HCEC 1CT (cell line): ENCODE data around the gene STK32B.
"Not testable (repeated sequence)": the region's sequence is repeated elsewhere in the genome, so short reads cannot be mapped to it uniquely, and the experiment has no call there.

Source experiments
- DNase-seq: peaks from one replicate; pipeline ENCODE4 v3.0.0-alpha.2; 2017

The STK32B gene

DNA sequence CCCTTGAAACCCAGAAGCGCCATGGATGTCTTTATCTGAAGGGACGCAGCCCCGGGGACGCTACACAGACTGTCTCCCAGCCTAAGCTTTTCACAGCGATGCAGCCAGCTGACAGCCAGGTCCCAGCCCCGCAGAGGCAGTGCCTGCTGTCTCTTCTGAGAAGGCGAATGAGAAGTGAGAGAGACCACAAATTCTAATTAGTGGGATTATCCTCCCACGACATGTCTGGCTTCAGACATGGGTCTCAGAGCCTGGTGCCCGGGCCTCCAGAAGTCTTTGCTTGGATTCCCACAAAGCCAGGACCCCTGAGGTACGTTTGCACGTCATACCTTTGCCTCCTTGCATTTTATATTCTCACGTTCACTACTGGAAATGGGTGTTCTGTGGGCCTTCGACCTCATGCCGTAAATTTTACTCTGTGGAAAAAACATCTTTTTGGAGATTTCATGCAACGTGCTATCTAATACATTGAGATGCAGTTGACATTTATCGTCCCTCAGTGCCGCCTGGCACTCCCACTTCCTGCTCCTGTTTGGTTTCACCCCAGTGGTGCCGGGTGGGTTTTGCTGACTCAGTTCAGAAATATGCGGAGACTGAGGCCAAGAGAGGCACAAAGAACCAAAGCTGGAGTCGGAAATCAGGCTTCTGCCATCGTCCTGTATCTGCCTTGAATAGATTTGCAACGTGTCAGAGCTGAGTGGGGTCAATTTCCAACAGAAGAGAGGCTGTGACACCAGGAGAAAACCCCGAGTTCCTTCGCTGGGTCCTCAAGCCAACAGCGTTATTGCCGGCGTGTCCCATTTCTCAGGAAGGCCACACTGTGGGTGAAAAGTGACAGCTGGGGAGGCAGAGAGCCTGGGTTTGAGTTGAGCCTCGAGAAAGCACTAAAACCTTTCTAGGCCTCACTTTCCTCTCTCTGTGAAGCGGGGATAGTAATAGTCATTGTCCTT, 114.4 kb downstream of the STK32B start:
- no peak for DNase-seq

DNA sequence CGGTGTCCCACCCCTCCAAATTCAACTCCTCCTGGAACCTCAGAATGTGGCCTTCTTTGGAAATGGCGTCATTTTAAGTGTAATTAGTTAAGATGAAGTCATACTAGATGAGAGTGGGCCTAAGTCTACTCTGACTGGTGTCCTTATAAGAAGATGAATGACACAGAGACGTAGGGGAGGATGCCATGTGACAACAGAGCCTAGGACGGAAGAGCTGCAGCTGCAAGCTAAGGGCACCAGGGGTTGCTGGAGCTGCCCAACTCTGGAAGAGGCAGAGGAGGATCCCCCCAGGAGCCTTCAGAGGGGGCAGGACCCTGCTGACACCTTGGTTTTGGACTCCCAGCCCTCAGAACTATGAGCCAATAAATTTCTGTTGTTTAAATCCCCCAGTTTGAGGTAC, 115.1 kb downstream of the STK32B start:
- DNase-seq, result no peak

DNA sequence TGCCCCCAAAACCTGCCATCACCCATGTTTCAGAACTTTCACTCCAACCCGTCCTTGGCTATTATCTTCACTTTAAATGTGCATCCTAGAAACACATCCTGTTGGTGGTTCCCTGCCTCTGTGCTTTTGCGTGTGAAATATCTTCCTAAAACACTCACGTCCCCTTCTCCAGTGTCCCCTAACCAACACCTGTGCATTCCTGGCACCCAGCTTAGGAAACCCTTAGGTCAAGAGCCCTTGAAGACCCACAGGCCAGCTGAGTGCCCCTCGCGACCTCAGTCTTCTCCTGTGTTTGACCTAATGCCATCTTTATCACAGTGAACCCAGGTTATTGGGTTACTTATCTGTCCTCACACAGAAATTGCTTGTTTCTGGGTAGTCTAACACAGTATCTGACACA, 117.6 kb downstream of the STK32B start:
- no peak for DNase-seq

DNA sequence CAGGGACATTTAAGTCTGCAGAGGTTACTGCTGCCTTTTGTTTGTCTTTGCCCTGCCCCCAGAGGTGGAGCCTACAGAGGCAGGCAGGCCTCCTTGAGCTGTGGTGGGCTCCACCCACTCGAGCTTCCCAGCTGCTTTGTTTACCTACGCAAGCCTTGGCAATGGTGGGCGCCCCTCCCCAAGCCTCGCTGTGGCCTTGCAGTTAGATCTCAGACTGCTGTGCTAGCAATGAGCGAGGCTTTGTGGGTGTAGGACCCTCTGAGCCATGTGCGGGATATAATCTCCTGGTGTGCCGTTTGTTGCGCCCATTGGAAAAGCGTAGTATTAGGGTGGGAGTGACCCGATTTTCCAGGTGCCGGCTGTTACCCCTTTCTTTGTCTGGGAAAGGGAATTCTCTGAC, 124.6 kb downstream of the STK32B start:
- not testable (repeated sequence) for DNase-seq

DNA sequence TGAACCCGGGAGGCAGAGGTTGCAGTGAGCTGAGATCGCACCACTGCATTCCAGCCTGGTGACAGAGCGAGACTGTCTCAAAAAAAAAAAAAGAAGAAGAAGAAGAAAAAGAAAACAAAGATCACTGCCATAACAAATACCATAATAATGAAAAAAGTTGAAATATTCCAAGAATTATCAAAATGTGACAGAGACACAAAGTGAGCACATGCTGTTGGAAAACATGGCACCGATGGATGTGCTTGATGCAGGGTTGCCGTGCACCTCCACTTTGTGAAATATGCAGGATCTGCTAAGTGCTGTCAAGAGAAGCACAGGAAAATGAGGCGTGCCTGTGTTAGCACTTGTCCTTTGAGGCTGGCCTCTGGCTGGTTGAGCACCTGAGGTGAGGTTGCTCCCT, 133.3 kb downstream of the STK32B start:
- DNase-seq, result no peak

DNA sequence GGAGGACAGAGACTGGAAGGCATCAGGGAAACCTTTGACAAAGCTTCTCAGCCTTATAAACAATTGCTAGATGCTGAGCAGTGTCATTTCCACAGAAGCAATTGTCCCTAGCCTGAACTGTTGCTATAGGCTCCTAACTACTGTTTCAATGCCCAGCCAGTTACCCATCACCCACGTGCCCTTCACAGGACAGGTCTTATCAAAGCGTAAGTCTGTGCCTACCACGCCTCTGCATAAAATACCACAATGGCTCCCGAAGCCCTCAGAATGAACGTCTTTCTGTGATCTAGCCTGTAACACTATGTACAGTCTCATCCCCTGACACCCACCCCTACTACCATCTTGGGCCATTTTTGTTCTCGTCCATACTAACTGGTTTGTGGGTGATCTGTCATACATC, 134.3 kb downstream of the STK32B start:
- DNase-seq, result no peak

DNA sequence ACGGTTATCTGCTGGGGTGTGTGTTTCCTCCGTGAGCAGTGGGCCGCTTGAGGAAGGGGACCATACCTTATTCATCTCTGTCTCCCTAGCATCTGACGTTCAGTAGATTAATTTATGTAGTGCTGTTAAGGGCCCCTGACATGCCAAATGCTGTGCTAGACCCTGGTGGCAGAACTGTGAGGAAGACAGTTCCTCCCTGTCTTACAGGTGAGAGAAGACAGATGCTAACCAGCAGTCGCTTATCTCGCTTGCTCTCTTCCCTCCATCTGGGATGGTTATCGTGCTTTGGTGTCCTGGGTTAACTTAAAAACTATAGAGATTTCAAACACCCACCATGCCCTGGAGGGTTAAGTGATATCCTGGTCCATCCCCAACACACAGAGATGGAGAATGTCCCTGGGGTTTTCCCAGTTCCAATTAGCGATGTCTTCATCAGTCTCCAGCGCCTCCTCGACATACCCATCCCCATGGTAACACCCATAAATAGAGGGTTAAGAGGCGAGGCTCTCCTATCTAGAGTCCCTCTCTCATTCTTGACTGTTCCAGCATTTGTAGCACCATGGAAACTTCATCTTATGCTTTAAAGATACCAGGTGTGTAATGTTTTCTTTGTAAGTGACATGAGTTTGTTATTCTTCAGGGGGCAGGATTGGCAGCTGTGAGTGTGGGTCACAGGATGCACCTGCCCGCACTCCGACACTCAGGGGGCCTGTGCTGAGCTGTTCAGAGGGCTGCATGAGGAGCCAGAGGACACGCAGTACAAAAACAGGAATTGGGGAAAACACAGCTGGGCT, 135.2 kb downstream of the STK32B start:
- no peak for DNase-seq

DNA sequence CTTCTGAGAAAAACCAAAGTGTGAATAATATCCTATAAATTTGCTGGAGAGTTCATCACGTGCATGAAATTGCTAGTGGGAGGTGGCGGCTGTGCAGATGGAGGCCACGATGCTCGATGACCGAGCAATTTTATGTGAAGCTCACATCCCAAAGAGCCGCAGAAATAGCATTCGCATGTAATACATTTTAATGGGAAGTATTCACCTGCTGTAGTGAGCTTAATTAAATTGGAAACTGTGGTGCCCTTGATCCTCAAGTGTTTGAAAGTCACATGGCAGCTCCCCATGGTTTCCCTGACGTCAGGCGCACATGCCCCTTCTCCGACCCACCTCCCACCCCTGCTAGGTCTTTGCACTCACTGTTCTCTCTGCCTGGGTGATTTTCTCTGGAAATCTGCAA, 136.8 kb downstream of the STK32B start:
- DNase-seq, result no peak

DNA sequence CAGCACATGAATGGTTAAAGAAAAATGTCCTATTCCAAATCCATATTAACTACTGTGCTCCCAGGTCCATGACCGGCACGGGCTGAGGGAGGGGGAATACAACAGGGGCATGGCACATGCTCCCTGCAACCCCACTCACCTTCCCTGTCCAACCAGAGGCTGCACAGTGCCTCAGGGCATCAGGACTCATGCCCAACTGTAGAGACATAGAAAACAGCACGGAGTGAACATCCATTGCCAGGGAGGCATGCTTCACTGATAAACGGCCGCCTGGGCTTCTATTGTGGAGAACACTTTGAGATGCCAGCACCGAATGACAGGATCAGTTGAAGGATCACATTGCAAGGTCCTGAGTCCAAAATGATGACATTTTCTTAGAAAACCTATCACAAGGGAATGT, 140.6 kb downstream of the STK32B start:
- no peak for DNase-seq

DNA sequence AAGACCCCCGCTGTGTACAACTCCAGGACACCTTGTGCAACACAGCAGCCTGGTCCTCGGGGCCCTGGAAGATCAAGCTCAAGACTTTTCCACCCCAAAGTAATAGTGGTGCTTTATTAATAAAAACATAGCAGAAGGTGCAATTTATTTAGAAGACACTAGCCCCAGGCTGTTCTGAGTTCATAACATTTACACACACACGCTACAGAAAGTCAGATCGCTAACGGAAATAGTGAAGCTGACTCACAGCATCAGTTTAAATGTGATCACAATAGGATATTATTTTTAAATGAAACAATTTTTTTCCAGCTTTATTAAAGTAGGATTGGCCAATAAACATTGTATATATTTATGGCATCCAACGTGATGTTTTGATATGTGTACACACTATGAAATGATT, 141.0 kb downstream of the STK32B start:
- DNase-seq, result no peak

DNA sequence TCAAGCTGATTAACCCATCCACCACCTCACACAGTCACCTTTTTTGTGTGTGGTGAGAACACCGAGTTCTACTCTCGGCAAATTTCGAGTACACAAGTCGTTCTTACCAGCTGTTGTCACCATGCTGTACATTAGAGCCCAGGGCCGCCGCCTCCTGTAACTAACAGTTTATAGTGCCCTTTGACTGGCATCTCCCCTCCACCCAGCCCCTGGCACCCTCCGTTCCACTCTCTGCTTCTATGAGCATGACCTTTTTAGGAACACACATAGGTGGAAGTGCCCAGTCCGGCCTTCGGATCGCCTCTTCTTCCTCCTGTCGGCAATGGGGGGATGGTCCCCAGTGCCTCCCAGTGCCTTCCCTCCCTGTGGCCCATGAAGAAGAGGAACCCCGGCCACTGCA, 141.4 kb downstream of the STK32B start:
- DNase-seq, result no peak

DNA sequence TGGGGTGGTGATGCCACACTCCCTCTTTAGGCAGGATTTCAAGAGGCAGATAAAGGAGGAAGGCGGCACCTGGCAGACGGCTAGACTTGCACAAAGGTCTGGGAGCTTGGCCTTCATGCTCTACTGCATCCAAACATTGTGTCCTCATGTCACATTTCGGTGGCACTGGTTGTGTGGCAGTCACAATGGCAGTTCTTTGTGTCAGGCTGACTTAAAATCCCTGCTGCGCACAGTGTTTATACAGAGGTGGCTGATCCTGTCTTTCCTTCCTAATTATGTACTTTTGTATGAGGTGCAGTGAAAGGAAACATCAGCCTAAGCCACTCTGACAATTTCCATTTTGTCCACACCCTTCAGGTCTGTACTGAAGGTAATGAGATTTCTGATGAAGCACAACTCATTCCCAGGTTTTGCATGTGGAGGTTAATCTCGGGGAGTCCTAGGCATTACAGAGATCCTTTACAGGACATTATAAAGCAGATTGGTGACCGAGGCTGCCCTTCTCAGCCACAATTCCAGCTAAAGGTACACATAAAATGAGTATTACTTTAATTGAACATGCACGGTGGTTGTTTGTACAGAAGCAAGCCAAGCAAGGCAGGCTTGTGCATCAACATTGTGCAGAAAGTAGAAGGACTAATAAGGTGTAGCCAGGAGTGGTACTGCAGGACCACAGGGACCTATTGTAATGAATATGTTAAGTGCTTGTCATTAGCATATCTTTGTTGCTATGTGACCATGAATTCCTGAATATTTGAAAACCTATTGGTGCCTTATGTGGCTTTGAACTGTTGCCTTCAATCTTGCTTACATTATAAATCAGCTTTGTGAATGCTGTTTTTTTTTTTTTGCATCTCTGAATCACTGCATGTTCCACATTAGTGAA, 147.6 kb downstream of the STK32B start:
- no peak for DNase-seq

DNA sequence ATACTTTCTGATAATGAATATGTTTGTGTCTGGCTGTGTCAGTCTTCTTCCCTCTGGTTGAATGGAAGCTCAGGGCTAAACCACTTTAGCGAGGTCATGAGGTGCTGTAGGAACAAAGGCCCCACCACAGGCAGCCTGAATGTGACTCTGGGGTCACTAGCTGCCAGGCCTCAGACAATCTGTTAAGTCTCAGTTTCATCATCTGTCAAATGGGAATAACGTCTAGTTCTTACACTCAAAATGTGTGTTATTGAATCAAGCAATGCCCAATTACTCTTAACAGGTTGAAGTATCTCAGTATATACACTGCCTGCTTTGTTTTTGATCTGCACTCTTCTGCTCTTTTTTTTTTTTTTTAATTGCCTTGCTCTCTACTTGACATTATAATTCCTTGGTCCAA, 148.6 kb downstream of the STK32B start:
- no peak for DNase-seq

DNA sequence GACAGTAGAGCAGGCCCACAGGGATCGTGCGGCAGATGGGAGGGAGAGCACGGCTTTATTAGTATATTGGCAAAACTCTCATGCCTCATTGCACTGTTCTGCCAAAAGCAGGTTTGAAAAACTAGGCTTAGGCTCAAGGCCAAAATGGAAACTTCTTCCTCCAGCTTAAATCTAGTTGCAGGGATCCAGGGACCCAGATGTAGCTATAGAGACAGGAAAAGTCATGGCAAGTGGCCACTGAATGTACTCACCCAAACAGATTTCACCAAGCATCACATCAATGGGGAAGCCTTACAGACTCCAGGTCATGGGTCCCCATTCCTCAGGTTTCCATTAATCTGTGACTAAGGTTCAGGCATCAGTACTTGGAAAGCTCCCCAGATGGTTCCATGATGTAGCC, 149.2 kb downstream of the STK32B start:
- DNase-seq, result no peak

DNA sequence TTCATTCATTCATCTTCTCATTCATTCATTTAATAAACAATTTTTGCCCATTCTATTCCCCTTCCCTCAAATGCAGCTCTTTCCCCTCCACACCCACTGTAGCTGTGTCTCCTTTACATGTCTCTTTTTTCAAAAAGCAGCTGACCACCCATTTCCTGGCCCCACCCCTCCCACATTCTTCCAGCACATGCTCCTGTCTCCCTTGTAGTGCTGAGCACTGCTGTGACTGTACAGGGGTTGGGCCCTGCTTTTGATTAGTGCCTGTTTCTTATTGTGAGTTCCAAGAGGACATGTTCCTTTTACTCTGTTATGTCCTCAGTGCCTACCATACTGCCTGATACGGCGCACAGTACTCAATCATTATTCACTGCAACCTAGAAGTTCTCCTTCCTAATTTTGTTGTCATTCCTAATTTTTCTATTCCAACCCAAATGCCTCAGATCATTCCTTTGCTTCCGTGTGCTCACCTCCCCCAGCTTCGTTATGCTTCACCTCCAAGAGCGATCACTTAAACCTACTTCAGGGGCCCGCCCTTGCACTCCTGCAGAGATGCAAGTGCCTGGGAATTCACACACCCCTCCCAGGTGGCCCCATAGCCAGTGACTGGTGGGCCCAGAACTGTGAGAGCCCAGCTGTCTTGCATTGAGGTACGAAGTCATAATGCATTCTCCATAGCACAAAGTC, 152.2 kb downstream of the STK32B start:
- DNase-seq, result no peak

DNA sequence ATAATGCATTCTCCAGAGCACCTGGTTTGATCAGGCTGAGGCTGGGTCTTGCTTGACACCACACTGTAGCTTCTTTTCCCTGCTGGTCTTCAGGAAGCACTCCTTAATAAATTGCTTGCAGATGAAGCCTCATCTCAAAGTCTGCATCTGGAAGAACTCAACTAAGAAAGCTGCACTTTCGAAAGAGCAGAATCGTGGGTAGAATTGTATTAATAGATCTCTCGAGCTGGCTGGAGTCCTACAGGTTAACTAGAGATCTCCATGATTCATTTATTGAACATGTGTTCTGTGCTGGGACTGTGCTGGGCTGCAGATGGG, 152.7 kb downstream of the STK32B start:
- DNase-seq, result no peak

DNA sequence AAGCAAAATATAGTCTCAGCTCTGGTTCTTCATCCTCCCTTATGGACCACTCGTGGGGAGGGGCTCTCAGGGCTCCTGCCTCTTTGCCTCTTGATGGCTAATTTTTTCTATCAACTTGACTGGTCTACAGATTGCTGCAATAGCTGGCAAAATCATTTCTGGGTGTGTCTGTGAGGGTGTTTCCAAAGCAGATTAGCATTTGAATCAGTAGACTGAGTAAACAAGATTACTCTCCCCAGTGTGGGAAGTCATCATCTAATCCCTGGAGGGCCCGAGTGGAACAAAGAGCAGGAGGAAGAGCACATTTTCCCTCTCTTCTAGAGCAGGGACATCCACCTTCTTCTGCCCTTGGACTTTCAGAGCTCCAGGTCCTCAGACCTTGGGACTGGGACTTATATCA, 153.5 kb downstream of the STK32B start:
- DNase-seq, result no peak

DNA sequence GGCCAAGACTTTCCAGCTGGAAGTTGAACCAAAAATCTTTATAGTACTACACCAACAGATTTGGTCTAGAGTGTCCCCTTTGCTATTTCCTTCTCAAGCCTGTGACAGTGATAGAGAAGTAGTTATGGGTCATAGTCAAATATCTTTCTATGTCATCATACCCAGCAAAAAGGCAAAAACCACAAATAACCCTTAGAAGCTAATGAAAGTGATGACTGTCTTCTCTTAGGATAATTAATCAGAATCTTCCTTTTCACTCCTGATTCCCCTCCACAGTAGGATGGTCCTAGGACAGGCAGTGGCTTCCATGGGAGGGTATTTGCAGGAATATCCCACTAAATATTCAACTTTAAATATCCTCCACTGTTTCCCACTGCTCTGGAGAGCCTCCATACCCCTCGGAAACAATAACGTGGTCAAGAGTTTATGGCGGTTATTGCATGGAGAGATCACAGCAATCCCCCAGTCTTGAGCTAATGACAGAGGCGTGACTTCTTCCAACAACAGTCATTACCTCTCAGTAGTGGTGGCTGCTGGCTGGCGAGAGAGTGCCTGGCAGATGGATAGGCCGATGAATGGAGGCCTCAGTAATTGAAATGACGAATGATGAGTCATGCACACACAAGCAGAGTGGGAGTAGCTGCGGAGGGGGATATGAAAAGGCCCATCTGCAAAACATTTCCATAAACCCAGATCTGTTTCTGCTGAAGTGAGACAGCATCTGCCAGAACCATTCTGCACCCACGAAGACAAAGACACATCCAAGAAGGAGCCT, 154.9 kb downstream of the STK32B start:
- DNase-seq, result no peak

DNA sequence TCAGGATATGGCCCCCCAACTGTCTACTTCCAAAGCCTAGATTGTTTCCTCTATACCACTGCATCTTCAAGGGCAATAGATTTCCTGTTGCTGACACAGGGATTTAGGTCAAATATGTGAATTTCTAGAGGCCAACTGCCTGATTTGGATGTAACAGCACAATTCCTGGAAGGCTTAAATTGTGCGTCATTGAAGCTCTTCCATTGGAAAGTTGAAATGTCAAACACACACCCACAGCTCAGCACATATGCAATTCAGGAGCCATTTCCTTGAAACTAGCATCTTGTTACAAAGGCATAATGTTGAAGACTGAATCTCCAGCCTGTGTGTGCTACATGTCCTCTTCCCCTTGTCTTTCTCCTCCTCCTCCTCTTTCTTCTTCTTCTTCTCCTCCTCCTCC, 158.6 kb downstream of the STK32B start:
- no peak for DNase-seq

DNA sequence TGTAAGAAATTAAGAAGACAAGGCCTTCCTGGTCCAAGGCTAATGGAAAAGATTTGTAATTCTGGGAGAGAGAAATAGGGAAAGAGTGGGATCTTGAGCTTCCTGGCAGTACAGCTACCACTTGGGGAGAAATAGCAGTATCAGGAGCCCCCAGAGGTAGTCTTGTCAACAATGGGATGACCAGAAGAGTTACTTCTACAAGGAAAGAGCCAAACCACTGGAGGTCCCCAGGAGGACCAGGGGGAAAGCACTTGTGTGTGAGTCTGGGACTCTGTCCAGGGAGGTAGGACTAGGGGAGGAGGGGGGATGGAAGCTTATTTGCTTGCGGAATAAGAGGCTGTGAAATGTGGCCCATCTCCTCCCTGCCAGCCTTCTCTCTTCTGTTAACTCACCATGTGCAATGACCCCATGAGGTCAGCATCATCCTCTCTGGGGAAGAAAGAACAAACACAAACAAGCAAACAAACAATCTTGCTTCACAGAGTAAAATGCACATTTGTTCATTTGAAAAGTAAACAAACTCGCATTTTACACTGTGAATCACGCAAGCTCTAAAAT, 160.1 kb downstream of the STK32B start:
- no peak for DNase-seq

DNA sequence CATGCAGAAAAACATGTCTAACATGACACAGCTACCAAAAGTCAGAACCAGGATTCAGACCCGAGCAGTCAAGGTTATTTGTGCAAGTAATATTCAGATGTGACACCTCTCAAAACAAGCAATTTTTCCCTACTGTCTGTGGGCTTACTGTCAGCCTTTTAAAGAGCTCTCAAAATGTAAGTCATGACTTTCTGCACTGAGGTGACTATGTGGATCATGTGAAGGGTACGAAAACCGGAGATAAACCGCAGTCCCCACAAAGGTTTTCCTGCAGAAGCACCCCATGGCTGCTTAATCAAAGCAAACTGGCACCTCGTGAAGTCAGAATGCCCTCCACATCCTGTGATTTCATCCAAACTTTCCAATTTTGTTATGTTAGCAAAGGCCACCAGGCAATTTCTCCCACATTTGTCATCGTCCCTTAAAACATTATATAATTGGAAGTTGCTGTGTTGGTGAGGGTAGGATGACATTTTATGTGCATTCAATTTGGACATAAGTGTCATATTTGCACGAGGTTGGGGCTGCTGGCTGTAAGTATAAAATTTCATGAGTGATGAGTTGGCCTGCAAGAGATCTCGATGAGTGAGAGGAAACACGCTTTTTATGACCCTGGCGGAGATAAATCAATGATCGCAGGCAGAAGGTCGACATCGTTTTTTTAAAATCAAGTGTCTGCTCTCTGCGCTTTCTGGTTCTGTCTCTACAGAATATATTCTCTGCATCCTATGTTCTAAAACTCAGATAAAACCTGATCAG, 161.2 kb downstream of the STK32B start:
- no peak for DNase-seq
